CD4-positive, alpha-beta T cell treated with Interleukin-17A for 1 hour (primary cell): ENCODE results near the gene RPS3.
A peak's percentile ranks its signal among the peaks of the same experiment; 100 is the strongest.

Experiments used
- DNase-seq: peaks from one replicate; pipeline ENCODE4 v3.0.0-alpha.2; 2020

Gene RPS3

GRCh38 chr11:75420224-75421034 lies 21.1 kb downstream of the RPS3 start:
- DNase-seq, result no peak

- DNase-seq, result no peak
Observed at GRCh38 chr11:75421035-75421602, 21.8 kb downstream of the RPS3 start.

- DNase-seq, result no peak
Observed at GRCh38 chr11:75421902-75422247, 22.6 kb downstream of the RPS3 start.

GRCh38 chr11:75422248-75423231 lies 23.2 kb downstream of the RPS3 start:
- no peak for DNase-seq

DNA sequence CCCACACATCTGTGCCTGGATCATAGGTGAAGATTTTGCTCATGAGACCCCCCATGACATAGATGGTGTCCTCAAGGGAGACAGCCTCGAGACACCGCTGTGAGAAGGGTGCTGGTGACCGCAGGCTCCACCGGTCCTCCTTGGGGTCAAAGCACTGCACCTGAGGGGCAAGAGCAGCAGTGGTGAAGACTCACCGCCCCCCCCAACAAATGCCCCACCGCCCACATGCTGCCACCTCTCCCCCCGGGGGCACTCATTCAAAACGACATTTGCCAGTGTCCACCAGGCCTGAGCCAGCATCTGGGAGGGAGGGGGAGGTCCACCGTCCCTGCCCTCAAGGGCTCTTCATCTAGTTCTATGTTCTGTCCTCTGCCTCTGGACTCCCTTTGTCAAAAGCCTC lies 24.4 kb downstream of the RPS3 start:
- no peak for DNase-seq

GRCh38 chr11:75424396-75424795 lies 25.1 kb downstream of the RPS3 start:
- DNase-seq, result no peak

DNA sequence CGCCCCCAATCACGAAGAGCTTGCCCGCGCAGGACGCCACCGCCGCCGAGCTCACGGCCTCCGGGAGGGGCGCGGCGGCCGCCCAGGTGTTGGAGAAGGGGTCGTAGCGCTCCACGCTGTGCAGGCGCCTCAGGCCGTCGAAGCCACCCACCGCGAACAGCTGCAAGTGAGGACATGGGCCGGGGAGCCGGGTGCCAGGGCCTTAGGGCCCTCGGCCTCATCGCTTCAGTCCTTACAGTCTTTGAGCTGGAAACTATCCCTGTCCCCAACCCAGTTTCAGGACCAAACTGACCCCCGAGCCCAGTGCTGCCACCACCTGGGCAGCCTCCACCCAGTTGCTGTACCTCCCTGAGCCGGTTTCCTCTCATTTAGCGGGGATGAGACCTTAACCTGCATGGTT lies 26.1 kb downstream of the RPS3 start:
- DNase-seq, result no peak

GRCh38 chr11:75426720-75427086 lies 27.4 kb downstream of the RPS3 start:
- no peak for DNase-seq

GRCh38 chr11:75427181-75427580 lies 27.9 kb downstream of the RPS3 start:
- DNase-seq, result no peak

GRCh38 chr11:75428281-75428724 lies 29.0 kb downstream of the RPS3 start:
- peak; percentile 84 for DNase-seq

DNA sequence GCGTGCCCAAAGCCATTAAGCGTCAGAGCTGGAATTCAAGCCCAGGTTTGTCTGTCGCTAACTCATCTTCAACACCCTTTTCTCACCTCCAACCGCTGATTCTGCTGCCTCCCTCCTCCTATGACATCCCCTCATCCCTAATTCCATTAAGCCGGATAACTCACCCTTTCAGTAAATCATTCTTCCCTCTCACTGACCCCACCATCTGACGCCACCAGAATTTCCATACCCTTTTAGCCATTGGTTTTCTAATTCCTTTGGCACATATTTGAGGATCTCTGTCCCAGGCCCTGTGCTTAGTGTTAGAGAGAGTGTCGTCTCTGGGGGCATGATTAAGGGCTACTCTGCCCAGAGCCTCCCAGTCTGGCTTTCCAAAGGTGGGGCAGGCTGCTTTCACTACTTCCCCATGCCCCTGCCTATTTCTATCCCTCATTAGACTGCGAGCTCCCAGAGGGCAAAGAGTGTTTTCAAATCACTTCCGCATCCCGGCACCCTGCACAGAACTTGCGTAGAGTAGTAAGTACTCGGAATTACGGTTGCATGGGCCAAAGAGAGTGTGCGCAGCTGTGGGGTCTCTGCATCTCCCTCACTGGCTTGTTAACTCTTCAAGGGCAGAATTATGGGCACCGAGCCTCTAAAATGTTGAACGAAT lies 29.8 kb downstream of the RPS3 start:
- DNase-seq, result no peak

GRCh38 chr11:75429641-75429901 lies 30.3 kb downstream of the RPS3 start:
- no peak for DNase-seq

DNA sequence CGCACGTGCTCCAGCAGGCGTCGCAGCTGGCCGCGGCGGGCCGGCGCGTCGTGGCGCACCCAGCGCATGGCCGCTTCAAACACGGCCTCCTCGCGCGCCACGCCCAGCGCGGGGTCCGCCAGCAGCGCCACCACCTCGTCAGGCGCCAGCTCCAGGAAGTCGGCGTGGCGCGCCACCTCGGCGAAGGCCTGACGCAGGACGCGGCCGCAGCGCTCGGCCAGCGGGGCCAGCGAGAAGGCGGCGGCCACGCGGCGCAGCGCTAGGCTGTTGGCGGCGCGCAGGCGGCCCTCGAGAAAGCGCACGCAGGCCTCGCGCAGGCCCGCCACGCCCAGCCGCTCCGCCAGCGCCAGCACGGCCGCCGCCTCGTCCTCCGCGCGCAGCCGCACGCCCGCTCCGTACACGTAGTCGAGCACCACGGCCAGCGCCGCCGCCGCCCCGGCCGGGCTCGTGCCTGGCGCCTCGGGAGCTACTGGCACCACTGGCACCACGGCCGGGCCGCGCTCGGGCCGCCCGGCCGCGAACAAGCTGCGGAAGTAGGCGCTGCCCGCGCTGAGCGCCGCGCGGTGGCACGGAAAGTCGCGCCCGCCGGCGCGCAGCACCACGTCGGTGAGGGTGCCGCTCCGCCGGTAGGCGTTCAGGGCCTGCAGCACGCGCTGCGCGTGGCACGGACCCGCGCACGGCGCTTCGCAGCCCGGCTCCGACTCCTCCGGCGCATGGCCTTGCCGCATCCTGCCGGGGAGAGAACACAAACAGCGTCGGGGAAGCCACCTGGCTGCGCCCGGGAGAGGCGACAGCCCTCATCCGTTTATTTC lies 30.8 kb downstream of the RPS3 start:
- peak; percentile 63 for DNase-seq

GRCh38 chr11:75430714-75431532 lies 31.6 kb downstream of the RPS3 start:
- DNase-seq, result no peak

DNA sequence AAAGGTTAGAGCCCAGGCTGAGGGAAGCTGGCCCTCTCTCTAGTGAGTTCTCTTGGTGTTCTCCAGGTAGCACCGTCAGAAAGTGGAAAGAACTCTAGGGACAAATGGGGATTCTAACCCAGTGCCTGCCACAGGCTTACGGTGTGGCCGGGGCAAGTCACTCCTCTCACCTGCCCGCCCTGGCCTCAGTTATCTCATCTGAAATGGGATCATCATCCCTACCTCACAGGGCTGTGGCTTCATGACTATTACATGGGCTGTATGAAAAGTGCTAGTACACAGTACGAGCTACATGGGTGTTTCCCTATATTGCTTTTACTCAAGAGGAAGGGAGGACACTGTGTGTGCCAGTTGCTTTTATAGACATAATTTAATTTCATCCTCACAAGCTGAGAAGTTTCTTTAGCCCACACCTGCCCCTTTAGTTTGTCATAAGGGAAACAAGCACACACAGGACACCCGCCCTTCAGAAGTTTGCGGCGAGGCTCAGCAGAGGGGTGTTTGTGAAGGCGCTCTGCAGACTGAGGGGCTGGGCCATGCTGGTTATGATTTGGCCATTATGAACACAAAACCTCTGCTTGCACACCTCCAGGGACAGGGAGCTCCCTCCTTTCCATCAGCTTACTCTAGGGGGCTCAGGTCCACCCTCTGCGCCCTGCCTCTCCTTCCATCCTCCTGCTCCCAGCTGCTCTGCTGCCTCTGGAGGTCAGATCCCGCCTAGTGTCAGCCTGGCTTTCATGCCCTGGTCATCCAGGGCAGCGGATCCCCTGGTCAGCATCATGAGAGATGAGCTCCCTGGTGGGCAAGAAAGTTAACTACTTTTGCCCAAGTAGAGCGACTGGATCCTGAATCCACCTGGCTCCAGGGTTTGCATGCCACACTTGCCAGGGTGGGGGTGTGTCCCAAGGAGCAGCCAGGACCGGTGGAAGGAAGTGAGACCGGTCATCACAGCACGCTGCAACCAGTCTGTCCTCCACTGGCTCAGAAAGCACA lies 32.5 kb downstream of the RPS3 start:
- no peak for DNase-seq

- no peak for DNase-seq
Observed at GRCh38 chr11:75432911-75433321, 33.6 kb downstream of the RPS3 start, which contains the start of gene KLHL35. KLHL35 (minus strand) TSS chr11:75433203; CDS start chr11:75430629, 2,574 bp downstream.

- no peak for DNase-seq
Observed at GRCh38 chr11:75433443-75433842, 34.1 kb downstream of the RPS3 start.

DNA sequence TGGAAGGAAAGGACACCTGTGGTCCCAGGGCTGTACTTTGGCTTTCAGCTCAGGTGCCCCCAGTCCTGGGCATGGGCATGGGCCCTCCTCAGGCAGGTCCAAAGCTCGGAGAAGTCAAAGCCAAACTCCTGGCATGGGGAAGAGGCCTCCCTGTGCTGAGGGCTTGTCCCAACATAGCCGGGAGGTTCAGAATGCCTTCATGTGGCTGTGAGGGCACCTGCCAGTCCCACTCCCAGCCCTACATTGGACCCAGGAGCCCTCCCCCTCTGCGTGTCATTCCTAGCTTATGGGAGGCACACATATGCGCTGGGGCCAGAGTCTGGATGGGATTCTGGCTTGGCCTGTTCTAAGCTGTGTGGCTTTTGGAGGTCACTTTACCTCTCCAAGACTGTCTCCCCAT lies 34.7 kb downstream of the RPS3 start:
- DNase-seq, result no peak

- no peak for DNase-seq
Observed at GRCh38 chr11:75434886-75435570, 35.7 kb downstream of the RPS3 start.

DNA sequence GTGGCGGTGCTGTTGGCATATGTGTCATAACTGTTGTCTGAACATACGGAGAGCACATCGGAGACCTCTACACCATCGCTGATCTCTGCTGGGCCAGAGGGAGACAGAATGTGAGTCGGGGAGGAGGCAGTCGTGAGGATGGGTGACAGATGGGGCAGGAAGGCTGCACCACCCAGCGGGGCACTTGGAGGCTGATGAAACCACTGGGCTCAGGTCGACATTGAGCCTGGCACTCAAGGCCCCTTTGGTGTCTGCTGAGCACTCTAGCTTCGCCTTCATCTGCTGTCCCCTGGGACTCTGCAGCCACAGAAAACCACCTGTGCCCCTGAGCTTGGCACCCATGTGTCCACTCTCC lies 36.2 kb downstream of the RPS3 start:
- DNase-seq, result no peak
